Karpas-422 (cell line): ENCODE results near the gene ZMIZ1. TPM values are rescaled to one million over a fixed set of nuclear protein-coding genes. Genes with fewer than 3 reads are reported as not detected.

ENCODE experiments used
- DNase-seq: peaks from one replicate; pipeline ENCODE4 v3.0.0-alpha.2; 2015
- H2AFZ ChIP-seq: fragments of 200-600 bp; sonication (generic); 2 replicates; pipeline ENCODE4 v1.6.1; 2014; ENCODE audit warnings: antibody characterized with exemption, low read length, mixed read lengths
- H3K27ac ChIP-seq: fragments of 200-600 bp; sonication (generic); 2 replicates; pipeline ENCODE4 v1.5.1; 2014; ENCODE audit warnings: mild to moderate bottlenecking, low read length, moderate library complexity
- H3K27me3 ChIP-seq: fragments of 200-600 bp; sonication (generic); 2 replicates; pipeline ENCODE4 v1.6.1; 2014; ENCODE audit warnings: low read length, mixed read lengths
- H3K36me3 ChIP-seq: fragments of 200-600 bp; sonication (generic); 2 replicates; pipeline ENCODE4 v1.6.1; 2014; ENCODE audit warnings: low read length, mixed read lengths; ENCODE audit not compliant: insufficient read depth
- H3K4me1 ChIP-seq: fragments of 200-600 bp; sonication (generic); 2 replicates; pipeline ENCODE4 v1.6.1; 2014; ENCODE audit warnings: mild to moderate bottlenecking, low read length, mixed read lengths
- H3K4me2 ChIP-seq: fragments of 200-600 bp; sonication (generic); 2 replicates; pipeline ENCODE4 v1.6.1; 2014; ENCODE audit warnings: low read length, low read depth, mild to moderate bottlenecking; ENCODE audit not compliant: poor library complexity, severe bottlenecking
- H3K4me3 ChIP-seq: fragments of 200-600 bp; sonication (generic); 2 replicates; pipeline ENCODE4 v1.5.1; 2014; ENCODE audit warnings: mild to moderate bottlenecking, antibody characterized with exemption, low read length, mixed read lengths
- H3K79me2 ChIP-seq: fragments of 200-600 bp; sonication (generic); 2 replicates; pipeline ENCODE4 v1.6.1; 2014; ENCODE audit warnings: mild to moderate bottlenecking, low read length, mixed read lengths
- H3K9ac ChIP-seq: fragments of 200-600 bp; sonication (generic); 2 replicates; pipeline ENCODE4 v1.6.0; 2014; ENCODE audit warnings: low read length
- H3K9me2 ChIP-seq: fragments of 200-600 bp; sonication (generic), shearing (Covaris generic); replicated peaks from 2 replicates; pipeline ENCODE4 v1.6.0; 2014; ENCODE audit warnings: mild to moderate bottlenecking, low read length, moderate library complexity; ENCODE audit not compliant: insufficient read depth
- H3K9me3 ChIP-seq: fragments of 300-700, 200-600 bp; sonication (generic); 2 replicates; pipeline ENCODE4 v1.6.1; 2014; ENCODE audit warnings: low read length, mixed read lengths
- H4K20me1 ChIP-seq: fragments of 200-600 bp; sonication (generic); 2 replicates; pipeline ENCODE4 v1.6.1; 2014; ENCODE audit warnings: mild to moderate bottlenecking, antibody characterized with exemption, low read length, low read depth; ENCODE audit not compliant: insufficient read depth
- total RNA-seq: library from RNA; depleted of rRNA; stranded (reverse); fragments of >200 nt; shearing (Covaris generic); gene quantifications from 2 replicates; pipeline ENCODE4 v1.2.3, GENCODE V29; 2014; ENCODE audit warnings: low replicate concordance

Gene ZMIZ1
- total RNA-seq, 1 experiment from 2014 or later: 73.1 TPM

GRCh38 chr10:79171504-79171903, 102.7 kb downstream of the ZMIZ1 start:
- H3K36me3 ChIP-seq: no peaks in the 10 kb centered on the region
- H3K9me2 ChIP-seq: no peaks in the 10 kb centered on the region
- no peaks in the 10 kb centered on the region for H3K27me3 ChIP-seq
- no peaks in the 10 kb centered on the region for H3K79me2 ChIP-seq
- no peak overlapping the region for H3K4me3 ChIP-seq
- H3K4me1 ChIP-seq: no peaks in the 10 kb centered on the region; the same call in 1 of the 2 replicates
- H3K9me3 ChIP-seq: no peaks in the 10 kb centered on the region
- no peak overlapping the region for H2AFZ ChIP-seq
- H3K9ac ChIP-seq: no peak overlapping the region
- H3K27ac ChIP-seq: no peak overlapping the region
- peaks cover 30% of the 10 kb centered on the region for H4K20me1 ChIP-seq
- H3K4me2 ChIP-seq: no peak overlapping the region
- no peak for DNase-seq

DNA sequence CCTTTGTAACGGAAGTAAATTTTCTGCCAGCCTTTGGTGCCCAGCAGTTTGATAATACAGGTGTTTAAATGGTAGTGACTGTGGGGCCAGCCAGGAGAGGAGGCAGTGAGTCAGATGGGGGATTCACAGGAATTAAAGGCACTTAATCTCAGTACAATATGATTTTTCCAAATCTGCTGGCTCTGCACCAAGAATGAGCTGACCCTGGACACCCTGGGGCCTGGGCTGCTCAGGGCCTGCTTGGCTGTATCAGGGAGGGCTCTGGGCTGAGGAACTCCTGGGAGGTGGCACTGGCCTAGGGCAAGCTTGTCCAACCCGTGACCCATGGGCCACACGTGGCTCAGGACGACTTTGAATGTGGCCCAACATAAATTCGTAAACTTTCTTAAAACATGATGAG, 104.1 kb downstream of the ZMIZ1 start:
- DNase-seq: no peak
- peaks cover 27% of the 10 kb centered on the region for H4K20me1 ChIP-seq
- no peaks in the 10 kb centered on the region for H3K79me2 ChIP-seq
- no peaks in the 10 kb centered on the region for H3K36me3 ChIP-seq
- H3K4me1 ChIP-seq: peaks cover 10% of the 10 kb centered on the region
- H3K4me3 ChIP-seq: no peak overlapping the region
- H3K9me3 ChIP-seq: no peaks in the 10 kb centered on the region
- H3K27ac ChIP-seq: no peak overlapping the region
- H3K27me3 ChIP-seq: no peaks in the 10 kb centered on the region
- H3K9me2 ChIP-seq: no peaks in the 10 kb centered on the region
- no peak overlapping the region for H3K4me2 ChIP-seq
- H3K9ac ChIP-seq: no peak overlapping the region
- no peak overlapping the region for H2AFZ ChIP-seq

DNA sequence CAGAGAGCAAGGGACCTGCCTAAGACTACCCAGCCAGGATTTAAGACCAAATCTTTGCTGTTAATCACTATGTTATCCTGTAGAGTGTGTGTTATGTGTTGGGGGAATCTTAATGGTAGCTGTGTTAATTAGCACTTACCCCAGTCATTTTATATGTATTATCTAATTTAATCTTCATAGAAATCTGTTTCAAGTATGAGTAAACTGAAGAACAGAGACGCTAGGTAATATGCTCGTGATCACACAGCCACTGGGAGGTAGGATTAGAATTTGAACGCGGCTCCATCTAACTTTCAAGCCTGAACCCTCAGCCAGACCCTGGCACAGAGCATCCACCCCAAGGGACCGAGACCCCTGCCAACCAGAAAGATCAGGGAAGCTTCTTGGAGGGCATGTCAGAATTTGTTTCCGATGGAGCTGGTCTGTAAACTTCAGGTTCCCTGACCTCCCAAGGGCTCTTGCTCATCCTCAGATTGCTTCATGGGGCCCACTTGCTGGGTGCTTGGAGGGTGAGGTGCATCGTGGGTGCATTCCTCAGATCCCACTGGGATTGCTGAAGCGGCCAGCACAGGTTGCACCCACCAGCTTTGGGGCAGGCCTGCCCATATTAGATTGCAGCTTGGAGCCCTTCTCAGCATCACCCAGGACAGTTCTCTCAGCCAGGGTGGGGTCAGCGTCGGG, 105.0 kb downstream of the ZMIZ1 start:
- DNase-seq: no peak
- Histone ChIP-seq H3K9me3 (no peaks in the 10 kb centered on the region), H3K9me2 (no peaks in the 10 kb centered on the region), H3K27ac (no peak overlapping the region), H2AFZ (no peak overlapping the region), H3K4me1 (peaks cover 19% of the 10 kb centered on the region), H3K4me2 (no peak overlapping the region), H3K4me3 (no peak overlapping the region), H3K79me2 (no peaks in the 10 kb centered on the region), H3K9ac (no peak overlapping the region), H4K20me1 (peaks cover 21% of the 10 kb centered on the region), H3K36me3 (no peaks in the 10 kb centered on the region), H3K27me3 (no peaks in the 10 kb centered on the region)

GRCh38 chr10:79176052-79176501, 107.3 kb downstream of the ZMIZ1 start:
- DNase-seq: no peak
- H3K27ac ChIP-seq: no peak overlapping the region
- no peaks in the 10 kb centered on the region for H3K27me3 ChIP-seq
- H3K4me3 ChIP-seq: no peak overlapping the region
- H3K4me1 ChIP-seq: peaks cover 28% of the 10 kb centered on the region
- no peaks in the 10 kb centered on the region for H3K9me3 ChIP-seq
- no peaks in the 10 kb centered on the region for H3K36me3 ChIP-seq
- H3K4me2 ChIP-seq: no peak overlapping the region
- no peak overlapping the region for H2AFZ ChIP-seq
- H3K9ac ChIP-seq: no peak overlapping the region
- peaks cover 29% of the 10 kb centered on the region for H4K20me1 ChIP-seq
- H3K79me2 ChIP-seq: no peaks in the 10 kb centered on the region
- H3K9me2 ChIP-seq: no peaks in the 10 kb centered on the region

DNA sequence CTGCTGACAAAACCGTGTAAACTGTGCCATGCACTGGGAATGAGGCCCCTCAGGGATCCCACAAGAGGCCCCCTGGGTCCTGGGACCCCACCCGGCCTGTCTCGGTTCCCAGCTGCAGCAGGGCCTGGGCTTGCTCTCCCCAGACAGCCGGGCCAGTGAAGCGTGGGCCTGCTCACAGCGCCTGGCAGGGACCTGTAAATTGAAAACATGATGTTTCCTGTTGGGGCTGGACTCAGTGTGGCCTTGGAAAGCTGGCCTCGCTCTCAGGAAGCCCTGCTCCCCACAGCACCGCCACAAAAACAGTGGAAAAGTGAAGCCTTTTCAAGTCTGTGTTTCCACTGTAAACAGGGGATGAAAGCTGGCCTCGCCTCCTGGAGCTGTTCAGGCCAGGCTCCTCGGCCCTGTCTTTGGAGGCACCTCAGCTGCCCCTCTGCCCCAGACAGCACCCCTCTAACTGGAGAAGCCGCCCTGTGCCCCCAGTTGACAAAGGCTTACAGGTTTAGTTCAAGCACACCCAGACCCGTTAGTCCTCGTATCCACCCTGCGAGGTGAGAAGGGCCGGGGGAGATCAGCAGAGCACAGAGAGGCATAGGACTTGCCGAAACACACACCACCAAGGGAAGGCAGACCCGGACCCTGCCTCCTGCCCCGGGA, 108.3 kb downstream of the ZMIZ1 start:
- no peak overlapping the region for H2AFZ ChIP-seq
- peaks cover 29% of the 10 kb centered on the region for H4K20me1 ChIP-seq
- H3K4me1 ChIP-seq: peaks cover 32% of the 10 kb centered on the region
- H3K9me2 ChIP-seq: no peaks in the 10 kb centered on the region
- H3K9me3 ChIP-seq: no peaks in the 10 kb centered on the region
- H3K9ac ChIP-seq: no peak overlapping the region
- H3K4me3 ChIP-seq: no peak overlapping the region
- DNase-seq: no peak
- H3K36me3 ChIP-seq: no peaks in the 10 kb centered on the region
- no peaks in the 10 kb centered on the region for H3K27me3 ChIP-seq
- no peak overlapping the region for H3K27ac ChIP-seq
- H3K79me2 ChIP-seq: no peaks in the 10 kb centered on the region
- H3K4me2 ChIP-seq: no peak overlapping the region

GRCh38 chr10:79178070-79178576, 109.4 kb downstream of the ZMIZ1 start:
- no peak for DNase-seq
- Histone ChIP-seq H3K9me3 (no peaks in the 10 kb centered on the region), H3K27ac (no peak overlapping the region), H2AFZ (no peak overlapping the region), H3K27me3 (no peaks in the 10 kb centered on the region), H3K4me3 (no peak overlapping the region), H3K4me1 (peaks cover 35% of the 10 kb centered on the region), H3K9ac (no peak overlapping the region), H3K9me2 (no peaks in the 10 kb centered on the region), H4K20me1 (peaks cover 28% of the 10 kb centered on the region; the same call in 1 of the 2 replicates), H3K36me3 (no peaks in the 10 kb centered on the region), H3K79me2 (no peaks in the 10 kb centered on the region), H3K4me2 (no peak overlapping the region)

DNA sequence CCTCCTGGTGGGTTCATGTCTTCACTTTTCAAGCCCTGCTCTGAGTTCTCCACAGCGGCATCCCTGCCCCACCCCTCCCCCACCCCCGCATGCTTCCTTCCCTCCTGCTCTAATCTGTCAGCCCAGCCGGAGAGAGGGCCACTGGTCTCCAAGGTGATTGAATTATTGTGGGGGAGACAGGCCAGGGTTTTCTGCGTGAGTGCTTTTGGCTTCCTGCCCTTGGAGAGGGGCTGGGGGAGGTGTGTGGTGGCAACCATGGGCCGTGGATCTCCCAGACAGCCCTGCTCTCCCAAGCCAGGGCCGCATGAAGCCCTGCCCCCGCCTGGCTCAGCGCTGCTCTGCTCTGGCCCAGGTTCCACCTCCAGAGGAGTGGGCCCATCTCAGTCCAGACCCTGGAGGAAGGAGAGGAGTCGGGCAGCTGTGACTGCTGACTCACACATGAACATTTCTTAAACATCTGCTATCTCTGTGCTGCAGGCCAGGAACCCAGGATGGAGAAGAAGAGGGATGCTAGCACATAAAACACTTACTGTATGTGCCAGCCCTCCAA, 109.9 kb downstream of the ZMIZ1 start:
- Histone ChIP-seq H3K27me3 (no peaks in the 10 kb centered on the region), H3K9me2 (no peaks in the 10 kb centered on the region), H4K20me1 (peaks cover 28% of the 10 kb centered on the region; the same call in 1 of the 2 replicates), H3K4me2 (no peak overlapping the region), H3K9ac (no peak overlapping the region), H2AFZ (no peak overlapping the region), H3K27ac (no peak overlapping the region), H3K79me2 (no peaks in the 10 kb centered on the region), H3K9me3 (no peaks in the 10 kb centered on the region), H3K4me3 (no peak overlapping the region), H3K4me1 (peaks cover 35% of the 10 kb centered on the region), H3K36me3 (no peaks in the 10 kb centered on the region)
- no peak for DNase-seq

DNA sequence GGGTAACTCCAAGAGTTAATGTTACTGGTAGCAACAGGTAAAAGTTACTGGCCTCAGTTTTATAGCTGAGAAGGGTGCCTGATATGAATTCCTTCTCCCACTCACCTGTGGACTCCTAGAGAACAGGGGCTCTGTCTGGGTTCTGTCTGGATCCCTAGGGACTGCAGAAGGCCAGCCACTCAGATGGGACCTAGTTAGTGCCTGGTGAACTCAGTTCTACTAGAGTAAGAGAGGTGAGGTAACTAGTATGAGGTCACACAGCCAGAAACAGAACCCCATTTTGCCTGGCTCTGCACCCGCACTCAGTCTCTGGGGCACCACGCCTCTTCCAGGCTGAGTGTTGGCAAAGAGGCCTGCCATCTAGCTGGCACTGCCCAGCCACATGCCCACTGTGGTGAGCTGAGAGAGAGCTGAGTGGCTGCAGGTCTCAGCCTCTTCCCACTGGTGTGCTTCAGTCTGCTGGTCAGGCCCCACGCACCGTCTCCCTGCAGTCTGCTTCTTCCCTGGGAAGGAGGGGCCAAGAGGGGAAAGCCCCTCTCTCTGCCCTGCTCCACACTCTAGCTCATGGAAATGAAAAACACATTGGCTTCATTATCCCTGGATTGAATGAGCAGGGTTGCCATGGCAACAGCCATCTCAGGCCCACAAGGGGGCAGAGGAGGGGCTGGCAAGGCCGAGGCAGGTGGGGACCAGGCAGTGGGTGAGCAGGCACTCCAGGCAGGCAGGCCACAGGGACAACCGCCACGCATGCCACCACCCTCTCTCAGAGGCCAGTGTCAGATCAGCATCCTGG, 110.6 kb downstream of the ZMIZ1 start:
- no peak overlapping the region for H3K4me3 ChIP-seq
- H3K27ac ChIP-seq: no peak overlapping the region
- H3K4me1 ChIP-seq: peaks cover 39% of the 10 kb centered on the region
- no peaks in the 10 kb centered on the region for H3K36me3 ChIP-seq
- H3K9me3 ChIP-seq: no peaks in the 10 kb centered on the region
- H4K20me1 ChIP-seq: peaks cover 29% of the 10 kb centered on the region; the same call in 1 of the 2 replicates
- no peak for DNase-seq
- no peak overlapping the region for H3K9ac ChIP-seq
- no peak overlapping the region for H3K4me2 ChIP-seq
- no peaks in the 10 kb centered on the region for H3K27me3 ChIP-seq
- H3K9me2 ChIP-seq: no peaks in the 10 kb centered on the region
- H2AFZ ChIP-seq: no peak overlapping the region
- H3K79me2 ChIP-seq: no peaks in the 10 kb centered on the region
